Duodenal mucosa (tissue), 2 donors: ENCODE data around the gene SUSD6.

Experiments
- H3K27ac ChIP-seq: one replicate; pipeline ENCODE4 v1.7.0; 2013; ENCODE audit warnings: low read depth, low read length
- H3K27me3 ChIP-seq, 2 donors: one replicate each; pipeline ENCODE4 v1.7.0; 2013; ENCODE audit warnings: low read length in 2 of 2, control low read depth in 1 of 2; ENCODE audit not compliant: insufficient read depth in 2 of 2, control insufficient read depth in 1 of 2
- H3K36me3 ChIP-seq, 2 donors: one replicate each; pipeline ENCODE4 v1.7.0; 2013; ENCODE audit warnings: low read length in 2 of 2, control low read depth in 1 of 2; ENCODE audit not compliant: insufficient read depth in 2 of 2, control insufficient read depth in 1 of 2
- H3K4me1 ChIP-seq, 2 donors: one replicate each; pipeline ENCODE4 v1.7.0; 2013; ENCODE audit warnings: low read length in 2 of 2, control low read depth in 1 of 2; ENCODE audit not compliant: insufficient read depth in 2 of 2, control insufficient read depth in 1 of 2
- H3K4me3 ChIP-seq, 2 donors: one replicate each; pipeline ENCODE4 v1.7.0; 2013; ENCODE audit warnings: low read length in 2 of 2, low read depth in 1 of 2
- H3K9ac ChIP-seq, 2 donors: one replicate each; pipeline ENCODE4 v1.7.0; 2013; ENCODE audit warnings: low read length in 2 of 2, low read depth in 1 of 2
- H3K9me3 ChIP-seq, 2 donors: one replicate each; pipeline ENCODE4 v1.7.0; 2013; ENCODE audit warnings: low read length in 2 of 2, control low read depth in 1 of 2; ENCODE audit not compliant: control insufficient read depth in 1 of 2

SUSD6 gene

DNA sequence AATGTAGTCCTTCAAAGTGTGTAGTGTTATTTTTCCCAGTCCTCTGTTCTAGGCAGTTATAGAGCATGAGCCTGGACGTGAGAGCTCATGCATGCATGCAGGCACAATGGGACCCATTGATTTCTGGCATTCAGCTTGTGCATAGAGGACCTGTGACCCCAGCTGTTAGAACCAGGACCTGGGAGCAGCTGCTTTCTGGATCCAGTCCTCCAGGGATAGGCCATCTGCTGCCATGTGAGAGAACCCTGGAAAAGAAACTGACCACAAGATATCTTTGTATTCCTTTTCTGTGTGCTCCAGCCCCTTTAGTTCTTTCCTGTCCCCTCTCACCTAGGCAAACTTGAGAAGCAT is 76.9 kb downstream of the SUSD6 start:
- Histone ChIP-seq H3K27me3 (no peaks in the 10 kb centered on the region), H3K9ac (no peak overlapping the region), H3K4me3 (no peak overlapping the region), H3K9me3 (no peaks in the 10 kb centered on the region), H3K36me3 (no peaks in the 10 kb centered on the region), H3K4me1 (peaks cover 41 to 50% of the 10 kb centered on the region in 2 donors), H3K27ac (no peak overlapping the region)

DNA sequence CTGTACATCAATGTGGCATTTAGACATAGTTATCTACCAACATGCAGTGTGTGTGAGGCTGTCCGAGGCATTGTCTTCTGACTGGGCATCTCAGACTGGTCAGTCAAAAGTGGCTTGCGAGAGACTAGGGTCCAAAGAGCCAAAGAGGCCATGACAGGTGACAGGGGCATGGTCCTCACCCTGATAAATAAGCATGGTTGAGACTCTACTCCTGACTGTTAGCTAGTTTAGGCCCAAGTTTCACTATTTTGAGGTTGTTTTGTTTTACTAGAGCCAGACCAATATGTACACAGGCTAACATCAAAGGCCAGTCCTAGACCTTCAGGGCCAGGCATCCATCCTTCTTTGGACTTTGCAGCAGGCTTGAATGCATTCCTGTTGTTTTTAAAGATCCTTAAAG is 78.6 kb downstream of the SUSD6 start:
- Histone ChIP-seq H3K9me3 (no peaks in the 10 kb centered on the region), H3K27me3 (no peaks in the 10 kb centered on the region), H3K36me3 (no peaks in the 10 kb centered on the region), H3K4me1 (peaks cover 42 to 50% of the 10 kb centered on the region in 2 donors), H3K4me3 (no peak overlapping the region), H3K27ac (no peak overlapping the region), H3K9ac (no peak overlapping the region)

DNA sequence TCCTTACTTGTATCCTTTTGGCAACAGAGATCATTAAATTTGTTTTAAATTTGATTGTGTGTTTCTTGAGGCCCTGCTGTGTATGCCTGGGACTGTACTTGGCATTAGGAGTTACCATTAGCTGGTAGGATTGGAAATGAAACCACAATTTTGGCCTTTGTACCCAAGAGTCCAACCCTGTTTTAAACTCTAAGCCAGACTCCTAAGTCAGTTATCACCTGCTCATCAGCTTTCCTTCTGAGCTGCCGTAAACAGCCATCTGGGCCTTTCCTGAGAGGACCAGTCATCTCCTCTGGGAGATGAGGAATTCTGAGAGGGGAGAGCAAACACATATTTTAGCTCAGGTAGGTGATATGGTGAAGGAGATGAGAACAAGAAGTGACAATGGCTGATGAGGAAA is 81.2 kb downstream of the SUSD6 start:
- peaks cover 55 to 61% of the 10 kb centered on the region in 2 donors for H3K4me1 ChIP-seq
- peak overlapping the region; percentile 26 for H3K27ac ChIP-seq
- H3K27me3 ChIP-seq = no peaks in the 10 kb centered on the region
- H3K9ac ChIP-seq = peak overlapping the region in 1 of 2 donors; percentile 22
- no peaks in the 10 kb centered on the region for H3K9me3 ChIP-seq
- H3K4me3 ChIP-seq = no peak overlapping the region
- H3K36me3 ChIP-seq = no peaks in the 10 kb centered on the region

DNA sequence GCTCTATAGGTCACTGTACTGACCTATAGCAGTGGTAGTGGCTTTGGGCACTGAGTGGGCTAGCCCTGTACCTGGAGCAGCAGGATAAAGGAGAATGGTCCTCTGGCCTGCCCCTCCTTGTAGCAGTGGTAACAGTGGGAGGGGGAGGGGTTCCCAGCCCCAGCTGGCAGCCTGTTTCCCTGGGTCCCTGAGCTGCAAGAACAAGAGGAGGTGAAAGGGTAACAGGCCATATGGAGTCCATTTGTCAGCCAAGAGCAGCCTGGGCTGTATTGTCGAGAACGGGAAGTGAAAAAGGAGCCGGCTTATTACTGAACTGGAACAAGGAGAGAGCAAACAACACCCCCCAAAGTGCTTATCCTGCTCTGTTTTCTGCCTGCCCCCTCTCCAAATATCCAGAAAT is 81.7 kb downstream of the SUSD6 start:
- peaks cover 55 to 60% of the 10 kb centered on the region in 2 donors for H3K4me1 ChIP-seq
- peak overlapping the region; percentile 8 to 22 for H3K9ac ChIP-seq
- H3K4me3 ChIP-seq = peak overlapping the region in 1 of 2 donors; percentile 29
- H3K27me3 ChIP-seq = no peaks in the 10 kb centered on the region
- no peaks in the 10 kb centered on the region for H3K36me3 ChIP-seq
- H3K9me3 ChIP-seq = no peaks in the 10 kb centered on the region
- peak overlapping the region; percentile 47 for H3K27ac ChIP-seq

DNA sequence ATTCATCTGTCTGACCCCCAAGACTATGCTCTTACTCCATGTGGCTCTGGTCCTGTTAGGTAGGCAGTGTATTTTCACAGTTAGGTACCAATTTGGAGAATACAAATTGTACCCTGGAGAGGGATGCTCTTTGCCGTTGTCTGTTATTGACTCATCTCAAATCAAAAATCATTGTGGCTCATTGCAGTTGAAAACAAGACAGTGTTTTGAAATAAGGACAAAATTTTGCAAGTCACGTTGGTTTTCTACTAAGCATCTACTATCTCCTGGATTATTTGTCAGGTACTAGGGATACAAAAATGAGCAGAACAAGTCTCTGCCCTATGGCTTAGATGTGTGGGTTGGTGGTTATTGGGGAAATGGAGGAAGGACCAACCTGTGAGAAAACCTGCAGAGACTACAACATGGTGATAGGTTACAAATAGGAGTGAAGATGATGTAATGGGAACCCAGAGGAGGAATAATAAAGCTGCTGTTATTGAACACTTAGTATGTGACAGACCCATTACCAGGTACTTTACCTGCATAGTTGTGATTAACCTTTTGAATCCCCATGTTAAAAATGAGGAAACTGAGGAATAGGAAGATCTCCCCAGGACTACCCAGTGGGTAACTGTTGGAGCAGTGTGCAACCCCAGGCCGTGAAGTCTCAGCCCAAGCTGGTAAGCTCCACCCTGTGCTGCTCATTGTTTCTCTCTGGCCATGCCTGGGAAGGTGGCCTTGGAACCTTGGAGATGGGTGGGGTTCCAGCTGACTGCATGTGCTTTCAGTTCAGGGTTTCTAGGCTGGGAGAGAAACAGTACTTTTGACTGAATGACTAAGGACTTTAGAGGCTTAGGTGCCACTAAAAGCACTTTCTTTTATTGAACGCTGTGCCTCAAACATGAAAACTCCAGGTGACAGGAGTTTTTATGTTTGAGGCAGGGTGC is 82.7 kb downstream of the SUSD6 start:
- Histone ChIP-seq H3K9me3 (no peaks in the 10 kb centered on the region), H3K9ac (peak overlapping the region; percentile 18 to 45), H3K27me3 (no peaks in the 10 kb centered on the region), H3K36me3 (no peaks in the 10 kb centered on the region), H3K27ac (peak overlapping the region; percentile 63), H3K4me3 (no peak overlapping the region), H3K4me1 (peaks cover 55 to 61% of the 10 kb centered on the region in 2 donors)

DNA sequence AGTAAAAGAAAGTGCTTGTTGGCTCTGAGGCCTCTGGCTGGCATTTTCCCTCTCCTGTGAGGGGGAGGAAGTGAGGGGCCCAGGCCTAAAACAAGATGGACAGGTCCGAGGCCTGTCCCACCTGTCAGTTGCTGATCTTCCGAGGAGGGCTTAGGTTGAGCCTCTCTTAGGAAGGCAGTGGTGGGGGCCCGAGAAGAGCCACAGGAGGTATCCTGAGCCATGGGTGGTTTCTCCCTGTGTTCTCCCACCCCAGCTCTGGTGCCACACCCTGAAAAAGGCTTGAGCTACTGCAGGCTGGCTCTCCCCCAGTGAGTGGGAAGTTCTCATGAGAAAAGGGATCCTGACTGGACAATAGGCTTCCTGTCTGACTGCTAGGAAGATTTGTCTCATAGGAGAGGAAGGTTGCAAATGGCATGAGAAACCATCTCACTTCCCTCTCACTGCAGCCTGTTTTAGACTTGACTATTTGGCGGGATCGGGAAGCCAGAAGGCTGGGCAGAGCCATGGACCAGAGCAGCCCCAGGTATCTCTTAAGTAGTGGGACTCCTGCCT is 83.4 kb downstream of the SUSD6 start:
- Histone ChIP-seq H3K4me1 (peaks cover 55 to 61% of the 10 kb centered on the region in 2 donors), H3K27ac (peak overlapping the region; percentile 63), H3K4me3 (no peak overlapping the region), H3K9ac (peak overlapping the region; percentile 18 to 45), H3K27me3 (no peaks in the 10 kb centered on the region), H3K36me3 (no peaks in the 10 kb centered on the region), H3K9me3 (no peaks in the 10 kb centered on the region)

DNA sequence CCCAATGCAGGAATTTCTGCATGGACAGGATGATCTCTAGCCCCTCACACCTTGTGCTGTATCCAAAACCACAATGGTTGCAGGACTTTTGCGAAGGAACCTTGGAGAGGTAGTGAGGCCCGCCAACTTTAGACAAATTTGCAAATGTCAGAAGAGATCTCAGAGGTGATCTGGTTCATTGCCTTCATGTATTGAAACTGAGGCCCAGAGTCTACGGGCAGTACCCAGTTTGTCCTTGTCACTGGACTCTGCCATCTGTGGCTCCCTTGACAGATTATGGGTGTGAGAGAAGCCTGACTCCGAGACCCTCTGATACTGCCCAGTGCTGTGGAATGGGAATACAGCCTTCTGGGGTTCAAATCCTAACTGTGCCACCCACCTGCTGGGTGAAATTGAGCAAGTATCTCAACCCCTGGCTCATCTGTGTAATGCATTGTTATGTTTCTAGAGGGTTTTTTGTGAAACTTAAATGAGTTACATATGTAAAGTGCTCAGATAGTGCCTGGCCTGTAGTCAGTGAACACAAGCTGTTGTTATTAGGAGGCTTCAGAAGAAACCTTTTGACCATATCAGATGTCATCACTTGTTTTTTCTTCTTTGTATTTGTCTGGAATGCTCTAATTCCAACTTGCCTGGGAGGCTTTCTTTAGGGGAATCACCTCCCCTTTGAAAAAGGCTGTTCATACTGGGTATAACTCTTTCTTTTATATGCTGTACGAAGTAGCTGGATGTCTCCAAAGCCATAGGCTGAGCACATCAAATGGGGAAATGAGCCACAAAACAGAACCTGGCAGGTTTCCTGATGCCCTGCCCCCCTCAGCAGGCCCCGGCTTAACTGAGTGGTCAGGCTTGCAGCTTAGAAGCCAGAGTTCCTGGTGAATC is 84.2 kb downstream of the SUSD6 start:
- Histone ChIP-seq H3K27ac (peak overlapping the region; percentile 63), H3K4me3 (no peak overlapping the region), H3K9ac (peak overlapping the region; percentile 24 to 45), H3K4me1 (peaks cover 55 to 61% of the 10 kb centered on the region in 2 donors), H3K36me3 (no peaks in the 10 kb centered on the region), H3K9me3 (no peaks in the 10 kb centered on the region), H3K27me3 (no peaks in the 10 kb centered on the region)

DNA sequence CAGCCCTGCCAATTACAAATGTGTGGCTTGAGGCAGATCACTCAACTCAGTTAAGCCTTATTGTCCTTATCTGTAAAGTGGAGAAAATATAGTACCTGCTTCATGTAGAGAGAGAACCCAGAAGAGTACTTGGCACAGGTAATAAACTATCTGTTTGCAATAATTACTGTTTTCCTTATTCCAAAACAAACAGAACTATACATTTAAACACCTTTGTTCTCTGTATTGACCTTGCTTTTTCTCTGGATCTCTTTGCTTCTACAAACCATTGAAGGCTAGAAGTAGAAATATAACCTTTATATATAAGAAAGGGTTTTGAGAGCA is 84.8 kb downstream of the SUSD6 start:
- H3K27me3 ChIP-seq = no peaks in the 10 kb centered on the region
- H3K9ac ChIP-seq = peak overlapping the region; percentile 18 to 24
- H3K27ac ChIP-seq = no peak overlapping the region
- peak overlapping the region in 1 of 2 donors; percentile 38 for H3K4me3 ChIP-seq
- H3K4me1 ChIP-seq = peaks cover 59 to 63% of the 10 kb centered on the region in 2 donors
- no peaks in the 10 kb centered on the region for H3K36me3 ChIP-seq
- H3K9me3 ChIP-seq = no peaks in the 10 kb centered on the region

DNA sequence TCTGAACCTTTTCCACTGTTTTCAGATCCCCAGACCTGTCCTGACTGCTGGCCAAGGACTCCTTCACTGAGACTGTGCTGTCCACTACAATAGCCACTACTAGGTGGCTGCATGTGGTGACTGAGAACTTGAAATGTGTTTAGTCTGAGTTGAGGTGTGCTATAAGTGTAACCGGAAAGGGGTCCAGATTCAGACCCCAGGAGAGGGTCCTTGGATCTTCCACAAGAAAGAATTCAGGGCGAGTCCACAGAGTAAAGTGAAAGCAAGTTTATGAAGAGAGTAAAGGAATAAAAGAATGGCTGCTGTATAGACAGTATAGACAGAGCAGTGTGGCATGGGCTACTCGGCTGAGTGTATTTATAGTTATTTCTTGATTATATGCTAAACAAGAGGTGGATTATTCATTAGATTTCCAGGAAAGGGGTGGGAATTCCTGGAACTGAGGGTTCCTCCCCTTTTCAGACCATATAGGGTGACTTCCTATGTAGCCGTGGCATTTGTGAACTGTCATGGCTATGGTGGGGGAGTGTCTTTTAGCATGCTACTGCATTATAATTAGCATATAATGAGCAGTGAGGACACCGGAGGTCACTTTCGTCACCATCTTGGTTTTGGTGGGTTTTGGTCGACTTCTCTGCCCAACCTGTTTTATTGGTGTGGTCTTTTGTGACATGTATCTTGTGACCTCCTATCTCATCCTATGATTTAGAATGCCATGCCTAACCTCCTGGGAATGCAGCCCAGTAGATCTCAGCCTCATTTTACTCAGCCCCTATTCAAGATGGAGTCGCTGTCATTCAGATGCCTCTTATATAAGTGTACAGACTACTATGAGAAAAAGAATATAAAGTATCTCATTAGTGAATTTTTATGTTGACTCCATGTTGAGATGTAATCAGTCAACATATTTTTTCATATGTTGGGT is 85.5 kb downstream of the SUSD6 start:
- peak overlapping the region; percentile 13 to 24 for H3K9ac ChIP-seq
- H3K27ac ChIP-seq = peak overlapping the region; percentile 53
- peaks cover 60 to 69% of the 10 kb centered on the region in 2 donors for H3K4me1 ChIP-seq
- no peaks in the 10 kb centered on the region for H3K36me3 ChIP-seq
- H3K4me3 ChIP-seq = peak overlapping the region in 1 of 2 donors; percentile 38
- H3K9me3 ChIP-seq = no peaks in the 10 kb centered on the region
- no peaks in the 10 kb centered on the region for H3K27me3 ChIP-seq
